Activated T-helper 17 cell treated with anti-CD3 and anti-CD28 coated beads, Interleukin-2, amount 50 U/mL, for 72 hours (primary cell): ENCODE measurements around the gene ARPIN. TPM values are rescaled to one million over a fixed set of nuclear protein-coding genes. Genes with fewer than 3 reads are reported as not detected.
"Not testable (repeated sequence)": the region's sequence is repeated elsewhere in the genome, so short reads cannot be mapped to it uniquely, and the experiment has no call there.

Source experiments
- ATAC-seq: fragments of 150-1000 bp; cut with Tn5 transposase; replicated peaks from 2 replicates; pipeline ENCODE4 v1.10.0; 2021; ENCODE audit warnings: mild to moderate bottlenecking, moderate library complexity
- H3K27ac Mint-ChIP-seq: one replicate; pipeline ENCODE4 v1.8.0; 2022; ENCODE audit warnings: mixed read lengths
- H3K27me3 Mint-ChIP-seq: one replicate; pipeline ENCODE4 v1.8.0; 2022; ENCODE audit warnings: mixed read lengths
- H3K36me3 Mint-ChIP-seq: one replicate; pipeline ENCODE4 v1.8.0; 2022; ENCODE audit warnings: low read depth, mild to moderate bottlenecking, mixed read lengths
- H3K4me1 Mint-ChIP-seq: one replicate; pipeline ENCODE4 v1.8.0; 2022; ENCODE audit warnings: mixed read lengths
- H3K4me3 Mint-ChIP-seq: one replicate; pipeline ENCODE4 v1.8.0; 2022; ENCODE audit warnings: mild to moderate bottlenecking, mixed read lengths
- H3K9me3 Mint-ChIP-seq: one replicate; pipeline ENCODE4 v1.8.0; 2022; ENCODE audit warnings: mixed read lengths
- total RNA-seq, 2 donors: library from RNA; stranded (reverse); gene quantifications; one replicate each; pipeline ENCODE4 v1.2.3, GENCODE V29; 2022

Gene ARPIN
- not detected for total RNA-seq

DNA sequence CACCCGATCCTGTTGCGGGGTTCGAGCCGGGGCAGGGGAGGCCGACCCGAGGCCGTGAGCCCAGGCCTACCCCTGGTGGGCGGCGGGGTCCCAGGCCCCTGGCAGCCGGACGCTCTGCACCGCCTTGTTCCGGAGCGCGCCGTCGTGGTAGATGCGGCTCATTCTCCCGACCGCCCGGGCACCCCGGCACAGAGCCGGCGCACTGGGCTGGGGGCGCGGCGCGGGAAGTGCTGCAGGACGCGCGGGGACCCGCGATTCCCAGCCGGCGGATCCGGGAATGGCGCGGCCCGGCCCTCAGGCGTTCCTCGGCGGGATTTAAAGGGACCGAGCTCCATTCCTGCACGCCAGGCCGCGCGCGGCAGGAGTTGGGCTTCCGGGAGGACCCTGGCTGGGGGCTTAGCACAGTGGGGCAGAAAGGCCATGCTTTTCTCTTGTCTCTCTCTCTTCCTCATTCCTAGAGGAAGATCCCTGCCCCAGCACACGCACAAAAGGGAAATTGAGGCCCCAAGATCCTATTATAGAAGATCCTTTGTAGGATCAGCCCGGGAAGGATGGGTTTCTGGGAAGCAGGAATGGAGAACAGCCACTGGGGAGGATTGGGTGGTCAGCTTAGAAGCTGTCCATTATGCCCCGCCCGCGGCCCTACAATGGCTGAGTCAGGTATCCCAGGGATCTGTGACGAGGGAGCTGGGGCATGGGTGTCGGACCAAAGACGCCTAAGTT lies at the start of gene ARPIN:
Gene ARPIN, minus strand, starts transcription at position 279 of the 723 bp plus-strand sequence. Its CDS starts 117 bp downstream, at position 162.
- Mint-ChIP-seq H3K36me3 (no peaks in the 10 kb centered on the region), H3K4me1 (no peaks in the 10 kb centered on the region), H3K9me3 (no peaks in the 10 kb centered on the region), H3K4me3 (no peak within 1 kb of the TSS), H3K27me3 (peaks cover 25% of the 10 kb centered on the region), H3K27ac (no peak within 1 kb of the TSS)
- no peak for ATAC-seq

- no peak for ATAC-seq
- no peak overlapping the region for H3K4me3 Mint-ChIP-seq
- H3K4me1 Mint-ChIP-seq = no peaks in the 10 kb centered on the region
Observed at GRCh38 chr15:89958107-89958805, 45.5 kb upstream of the ARPIN start.

DNA sequence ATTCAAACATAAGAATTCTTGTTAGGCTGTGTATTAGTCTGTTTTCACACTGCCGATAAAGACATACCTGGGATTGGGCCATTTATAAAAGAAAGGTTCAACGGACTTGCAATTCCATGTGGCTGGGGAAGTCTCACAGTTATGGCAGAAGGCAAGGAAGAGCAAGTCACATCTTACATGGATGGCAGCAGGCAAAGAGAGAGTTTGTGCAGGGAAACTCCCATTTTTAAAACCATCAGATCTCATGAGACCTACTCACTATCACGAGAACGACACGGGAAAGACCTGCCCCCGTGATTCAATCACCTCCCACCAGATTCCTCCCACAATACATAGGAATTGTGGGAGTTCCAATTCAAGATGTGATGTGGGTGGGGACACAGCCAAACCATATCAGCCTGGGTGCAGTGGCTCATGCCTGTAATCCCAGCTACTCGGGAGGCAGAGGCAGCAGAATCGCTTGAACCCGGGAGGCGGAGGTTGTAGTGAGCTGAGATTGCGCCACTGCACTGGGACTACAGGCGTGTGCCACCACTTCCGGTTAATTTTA lies 42.8 kb upstream of the ARPIN start:
- not testable (repeated sequence) for H3K4me3 Mint-ChIP-seq, H3K27ac Mint-ChIP-seq, H3K4me1 Mint-ChIP-seq, H3K27me3 Mint-ChIP-seq, ATAC-seq, H3K36me3 Mint-ChIP-seq, H3K9me3 Mint-ChIP-seq

More at GRCh38 chr15:89958107-89958805, 45.5 kb upstream of the ARPIN start:
- H3K9me3 Mint-ChIP-seq = peaks cover 3% of the 10 kb centered on the region
- H3K27me3 Mint-ChIP-seq = no peaks in the 10 kb centered on the region
- no peaks in the 10 kb centered on the region for H3K36me3 Mint-ChIP-seq
- no peak overlapping the region for H3K27ac Mint-ChIP-seq

- Mint-ChIP-seq H3K9me3 (peaks cover 3% of the 10 kb centered on the region), H3K4me3 (no peak overlapping the region), H3K27me3 (no peaks in the 10 kb centered on the region), H3K27ac (no peak overlapping the region), H3K4me1 (no peaks in the 10 kb centered on the region), H3K36me3 (no peaks in the 10 kb centered on the region)
- ATAC-seq = no peak
Observed at GRCh38 chr15:89954541-89954940, 41.8 kb upstream of the ARPIN start.

DNA sequence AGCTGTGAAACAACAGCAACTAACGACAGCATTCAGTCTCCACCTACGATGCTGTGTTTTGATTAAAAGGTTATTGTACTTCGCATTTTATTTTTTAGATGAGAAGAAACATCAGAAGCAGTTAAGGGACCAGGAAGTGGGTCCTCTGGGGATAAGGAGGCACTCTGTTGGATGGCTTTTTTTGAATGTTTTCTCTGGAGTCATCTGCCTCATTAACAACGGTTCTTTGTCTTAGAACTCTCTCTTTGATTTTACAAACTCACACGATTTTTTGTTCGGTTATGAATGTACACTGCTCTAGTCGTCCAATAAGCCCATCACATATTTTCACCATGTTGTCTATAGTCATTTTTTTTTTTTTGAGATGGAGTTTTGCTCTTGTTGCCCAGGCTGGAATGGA lies 36.0 kb upstream of the ARPIN start:
- H3K4me1 Mint-ChIP-seq = no peaks in the 10 kb centered on the region
- H3K27ac Mint-ChIP-seq = peak overlapping the region; percentile 7
- no peaks in the 10 kb centered on the region for H3K27me3 Mint-ChIP-seq
- H3K9me3 Mint-ChIP-seq = no peaks in the 10 kb centered on the region
- ATAC-seq = no peak
- H3K4me3 Mint-ChIP-seq = no peak overlapping the region
- no peaks in the 10 kb centered on the region for H3K36me3 Mint-ChIP-seq

DNA sequence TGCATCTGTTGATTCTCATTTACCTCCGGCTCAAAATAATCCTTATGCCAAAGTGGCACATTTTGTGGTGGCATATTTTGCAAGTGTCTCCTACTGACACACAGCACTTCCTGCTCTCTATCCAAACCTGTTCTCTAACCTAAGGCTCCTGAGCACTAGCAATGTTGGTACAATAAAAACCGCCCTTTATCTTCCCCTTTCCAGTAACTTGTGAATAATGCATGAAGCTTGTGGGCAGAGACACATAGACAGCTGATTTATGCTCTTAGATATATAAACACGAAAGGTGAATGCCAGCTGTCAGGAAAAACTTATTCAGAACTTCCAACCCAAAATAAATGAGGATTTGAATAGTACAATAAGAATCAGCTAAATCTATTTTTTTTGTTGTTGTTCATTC lies 34.6 kb upstream of the ARPIN start:
- no peaks in the 10 kb centered on the region for H3K9me3 Mint-ChIP-seq
- H3K27ac Mint-ChIP-seq = no peak overlapping the region
- H3K4me3 Mint-ChIP-seq = no peak overlapping the region
- H3K36me3 Mint-ChIP-seq = no peaks in the 10 kb centered on the region
- H3K27me3 Mint-ChIP-seq = no peaks in the 10 kb centered on the region
- no peak for ATAC-seq
- no peaks in the 10 kb centered on the region for H3K4me1 Mint-ChIP-seq

GRCh38 chr15:89946681-89947299 lies 34.0 kb upstream of the ARPIN start:
- no peak for ATAC-seq
- Mint-ChIP-seq H3K27me3 (no peaks in the 10 kb centered on the region), H3K36me3 (no peaks in the 10 kb centered on the region), H3K27ac (no peak overlapping the region), H3K4me3 (no peak overlapping the region), H3K9me3 (no peaks in the 10 kb centered on the region), H3K4me1 (no peaks in the 10 kb centered on the region)

DNA sequence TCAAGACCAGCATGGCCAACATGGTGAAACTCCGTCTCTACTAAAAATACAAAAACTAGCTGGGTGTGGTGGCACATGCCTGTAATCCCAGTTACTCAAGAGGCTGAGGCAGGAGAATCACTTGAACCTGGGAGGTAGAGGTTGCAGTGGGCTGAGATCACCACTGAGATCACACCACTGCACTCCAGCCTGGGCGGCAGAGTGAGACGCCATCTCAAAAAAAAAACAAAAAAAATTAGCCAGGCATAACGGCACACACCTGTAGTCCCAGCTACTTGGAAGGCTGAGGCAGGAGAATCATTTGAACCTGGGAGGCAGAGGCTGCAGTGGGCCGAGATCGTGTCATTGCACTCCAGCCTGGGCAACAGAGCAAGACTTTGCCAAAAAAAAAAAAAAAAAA lies 31.0 kb upstream of the ARPIN start:
- ATAC-seq, H3K36me3 Mint-ChIP-seq, H3K4me3 Mint-ChIP-seq, H3K27me3 Mint-ChIP-seq, H3K27ac Mint-ChIP-seq, H3K4me1 Mint-ChIP-seq, H3K9me3 Mint-ChIP-seq: not testable (repeated sequence)

DNA sequence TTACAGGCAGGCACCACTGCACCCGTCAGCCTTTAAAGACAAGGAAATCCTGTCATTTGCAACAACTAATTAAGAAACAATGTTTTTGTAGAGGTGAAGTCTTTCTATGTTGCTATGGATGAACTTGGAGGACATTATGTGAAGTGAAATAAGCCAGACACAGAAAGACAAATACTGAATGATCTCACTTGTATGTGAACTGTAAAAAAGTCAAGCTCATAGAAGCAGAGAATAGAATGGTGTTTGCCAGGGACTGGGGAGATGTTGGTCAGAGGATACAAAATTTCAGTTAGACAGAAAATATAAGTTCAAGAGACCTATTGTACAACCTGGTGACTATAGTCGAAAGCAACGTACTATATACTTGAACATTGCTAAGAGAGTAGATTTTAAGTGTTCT lies 27.2 kb upstream of the ARPIN start:
- Mint-ChIP-seq H3K27ac (no peak overlapping the region), H3K4me3 (no peak overlapping the region), H3K36me3 (no peaks in the 10 kb centered on the region), H3K27me3 (no peaks in the 10 kb centered on the region), H3K4me1 (peaks cover 17% of the 10 kb centered on the region), H3K9me3 (no peaks in the 10 kb centered on the region)
- no peak for ATAC-seq

GRCh38 chr15:89939377-89939776 lies 26.6 kb upstream of the ARPIN start:
- H3K9me3 Mint-ChIP-seq, H3K27ac Mint-ChIP-seq, ATAC-seq, H3K27me3 Mint-ChIP-seq, H3K4me3 Mint-ChIP-seq, H3K36me3 Mint-ChIP-seq: not testable (repeated sequence)
- peaks cover 17% of the 10 kb centered on the region for H3K4me1 Mint-ChIP-seq

DNA sequence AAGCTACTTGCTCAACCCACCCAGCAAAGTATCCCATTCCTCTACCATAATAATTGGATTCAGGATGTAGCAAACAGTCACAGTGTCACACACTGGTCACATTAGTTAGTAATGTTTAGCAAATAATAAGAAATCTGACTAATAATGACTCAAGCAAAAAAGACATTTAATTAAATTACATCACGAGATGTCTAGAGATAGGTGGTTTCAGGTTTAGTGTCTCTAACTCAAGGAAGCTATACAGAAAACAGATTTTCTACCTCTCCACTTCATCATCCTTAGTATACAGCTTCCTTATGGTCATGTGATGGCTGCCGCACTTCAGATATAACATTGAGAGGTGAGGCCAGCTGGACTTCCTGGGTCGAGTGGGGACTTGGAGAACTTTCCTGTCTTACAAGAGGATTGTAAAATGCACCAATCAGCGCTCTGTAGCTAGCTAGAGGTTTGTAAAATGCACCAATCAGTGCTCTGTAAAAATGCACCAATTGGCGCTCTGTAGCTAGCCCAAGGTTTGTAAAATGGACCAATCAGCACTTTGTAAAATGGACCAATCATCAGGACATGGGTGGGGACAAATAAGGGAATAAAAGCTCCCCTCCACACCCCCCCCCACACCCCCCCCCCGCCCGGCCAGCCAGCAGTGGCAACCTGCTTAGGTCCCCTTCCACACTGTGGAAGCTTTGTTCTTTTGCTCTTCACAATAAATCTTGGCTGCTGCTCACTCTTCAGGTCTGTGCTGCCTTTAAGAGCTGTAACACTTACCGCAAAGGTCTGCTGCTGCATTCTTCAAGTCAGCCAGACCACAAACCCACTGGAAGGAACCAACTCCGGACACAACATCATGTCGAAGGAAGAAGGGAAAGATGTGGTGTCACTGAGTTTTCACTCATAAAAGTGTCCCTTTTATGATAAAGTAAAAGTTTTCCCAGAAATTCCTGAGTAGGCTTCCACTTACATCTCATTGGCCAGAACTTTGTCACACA lies 24.9 kb upstream of the ARPIN start:
- peaks cover 17% of the 10 kb centered on the region for H3K4me1 Mint-ChIP-seq
- no peaks in the 10 kb centered on the region for H3K9me3 Mint-ChIP-seq
- no peaks in the 10 kb centered on the region for H3K36me3 Mint-ChIP-seq
- H3K27ac Mint-ChIP-seq = no peak overlapping the region
- H3K27me3 Mint-ChIP-seq = no peaks in the 10 kb centered on the region
- ATAC-seq = peak; percentile 19
- no peak overlapping the region for H3K4me3 Mint-ChIP-seq

GRCh38 chr15:89936786-89937265 lies 24.1 kb upstream of the ARPIN start:
- Mint-ChIP-seq H3K4me1 (peaks cover 17% of the 10 kb centered on the region), H3K9me3 (no peaks in the 10 kb centered on the region), H3K36me3 (no peaks in the 10 kb centered on the region), H3K4me3 (no peak overlapping the region), H3K27me3 (no peaks in the 10 kb centered on the region), H3K27ac (peak overlapping the region; percentile 0)
- no peak for ATAC-seq

DNA sequence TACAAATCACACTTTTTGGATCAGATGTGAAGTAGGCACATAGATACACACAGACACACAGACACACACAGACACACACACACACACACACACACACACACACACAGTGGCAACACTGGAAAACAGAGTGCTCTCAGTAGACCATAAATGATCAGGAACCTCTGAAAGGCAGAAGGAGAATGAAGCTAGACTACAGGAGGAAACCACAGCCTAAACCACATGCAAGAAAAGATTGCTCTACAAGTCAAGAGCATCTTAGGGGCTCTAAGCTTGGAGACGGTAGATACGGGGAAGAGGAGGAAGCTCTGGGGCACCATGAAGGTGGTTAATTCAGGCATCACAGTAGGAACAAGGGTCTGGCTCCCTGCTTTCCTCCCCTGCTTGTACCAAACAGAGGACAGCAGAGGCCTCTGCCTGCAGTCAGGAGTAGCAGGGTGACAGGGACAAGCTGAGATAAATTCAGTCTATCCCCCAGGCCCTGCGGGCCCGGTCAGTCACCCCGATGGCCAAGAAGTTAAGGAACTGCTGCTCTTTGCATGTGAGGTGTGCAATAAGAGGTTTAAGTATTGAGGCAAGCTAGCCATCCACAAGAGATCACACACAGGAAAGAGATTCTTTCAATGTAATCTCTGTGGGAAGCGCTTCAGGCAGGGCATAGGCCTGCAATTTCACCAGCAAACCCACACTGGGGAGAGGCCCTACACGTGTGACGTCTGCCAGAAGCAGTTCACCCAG lies 23.5 kb upstream of the ARPIN start:
- H3K36me3 Mint-ChIP-seq = no peaks in the 10 kb centered on the region
- H3K27me3 Mint-ChIP-seq = no peaks in the 10 kb centered on the region
- H3K4me3 Mint-ChIP-seq = no peak overlapping the region
- peak overlapping the region; percentile 0 for H3K27ac Mint-ChIP-seq
- ATAC-seq = peak; percentile 38
- peaks cover 17% of the 10 kb centered on the region for H3K4me1 Mint-ChIP-seq
- no peaks in the 10 kb centered on the region for H3K9me3 Mint-ChIP-seq
